B cell (primary cell): Measurements from ENCODE around the gene LAYN. TPM values are rescaled to one million over a fixed set of nuclear protein-coding genes. Genes with fewer than 3 reads are reported as not detected.

Experiments used
- ATAC-seq: fragments of 200-7000 bp; cut with Tn5 transposase; one replicate; pipeline ENCODE4 v1.10.0; 2021; ENCODE audit warnings: low read depth, mild to moderate bottlenecking, moderate number of reproducible peaks, moderate library complexity
- CTCF ChIA-PET: fragments of 350-600 bp; sonication (Branson Sonifier 250); formaldehyde crosslinking; loops from one replicate; lab custom pipeline; 2021; ENCODE audit warnings: antibody characterized with exemption, inconsistent platforms; lab: Charles Lee
- POLR2A ChIA-PET: fragments of 350-600 bp; sonication (Branson Sonifier 250); formaldehyde crosslinking; loops from one replicate; lab custom pipeline; 2021; ENCODE audit warnings: antibody characterized with exemption; lab: Charles Lee
- DNase-seq: peaks from one replicate; pipeline ENCODE4 v3.0.0; 2013
- H2AFZ ChIP-seq: 2 replicates; pipeline ENCODE4 v1.6.1; 2012; ENCODE audit warnings: mild to moderate bottlenecking, low read depth, low read length; ENCODE audit not compliant: insufficient read depth, poor library complexity, severe bottlenecking
- H3K27ac ChIP-seq, 2 donors: 1 replicate in 1 of 2; 2 replicates in 1 of 2; pipeline ENCODE4 v1.5.1; 2012 to 2013; ENCODE audit warnings: low read length in 2 of 2, mild to moderate bottlenecking in 2 of 2, moderate library complexity in 1 of 2
- H3K27me3 ChIP-seq, 4 experiments: fragments of 200-600 bp in 1 of 4; sonication (generic) in 1 of 4; replicated peaks in 1 of 4; 1 replicate in 2 of 4; 2 replicates in 2 of 4; pipeline versions ENCODE4 v1.6.1 to v1.7.0; 2013 to 2016; ENCODE audit warnings: low read length in 3 of 4, mild to moderate bottlenecking in 2 of 4, mixed read lengths in 1 of 4, moderate library complexity in 1 of 4; ENCODE audit not compliant: insufficient read depth in 4 of 4, control insufficient read depth in 3 of 4; ENCODE audit errors: control extremely low read depth in 1 of 4
- H3K36me3 ChIP-seq, 2 experiments: replicated peaks in 1 of 2; 1 replicate in 1 of 2; 2 replicates in 1 of 2; pipeline versions ENCODE4 v1.6.1 to v1.7.1; 2013; ENCODE audit warnings: low read length in 1 of 2; ENCODE audit not compliant: insufficient read depth in 2 of 2, control insufficient read depth in 1 of 2; ENCODE audit errors: control extremely low read depth in 1 of 2, extremely low read depth in 1 of 2
- H3K4me1 ChIP-seq, 2 donors: fragments of 200-600 bp in 1 of 2; sonication (generic) in 1 of 2; 1 replicate in 1 of 2; 2 replicates in 1 of 2; pipeline versions ENCODE4 v1.5.1 to v1.6.1; 2013 to 2017; ENCODE audit warnings: low read length in 2 of 2; ENCODE audit not compliant: control insufficient read depth in 2 of 2, insufficient read depth in 2 of 2
- H3K4me2 ChIP-seq: replicated peaks from 2 replicates; pipeline ENCODE3; 2012; ENCODE audit warnings: mild to moderate bottlenecking, low read depth, low read length; ENCODE audit not compliant: poor library complexity, severe bottlenecking
- H3K4me3 ChIP-seq, 5 experiments: fragments of 200-600 bp in 1 of 5; sonication (generic) in 1 of 5; 1 replicate in 3 of 5; 2 replicates in 2 of 5; pipeline versions ENCODE4 v1.5.1 to v1.7.0; 2011 to 2016; ENCODE audit warnings: low read length in 4 of 5, mild to moderate bottlenecking in 4 of 5, low read depth in 2 of 5, control low read depth in 1 of 5, moderate library complexity in 1 of 5; ENCODE audit not compliant: insufficient read depth in 1 of 5; ENCODE audit errors: control extremely low read depth in 1 of 5, extremely low read depth in 1 of 5
- H3K79me2 ChIP-seq: fragments of 200-600 bp; sonication (generic); one replicate; pipeline ENCODE4 v1.6.0; 2016; ENCODE audit warnings: low read length; ENCODE audit not compliant: control insufficient read depth, insufficient read depth
- H3K9ac ChIP-seq: fragments of 200-600 bp; sonication (generic); 2 replicates; pipeline ENCODE4 v1.6.1; 2017; ENCODE audit warnings: mild to moderate bottlenecking, low read length, moderate library complexity
- H3K9me3 ChIP-seq, 3 donors: one replicate each; pipeline versions ENCODE4 v1.6.1 to v1.7.1; 2013; ENCODE audit warnings: low read length in 2 of 3; ENCODE audit not compliant: control insufficient read depth in 2 of 3, insufficient read depth in 1 of 3; ENCODE audit errors: control extremely low read depth in 1 of 3
- H4K20me1 ChIP-seq: 2 replicates; pipeline ENCODE4 v1.6.0; 2012; ENCODE audit warnings: mild to moderate bottlenecking, low read length; ENCODE audit not compliant: insufficient read depth, control insufficient read depth, poor library complexity, severe bottlenecking
- H3K27ac Mint-ChIP-seq: one replicate; pipeline ENCODE4 v1.8.0; 2021; ENCODE audit warnings: mixed read lengths
- H3K27me3 Mint-ChIP-seq: one replicate; pipeline ENCODE4 v1.8.0; 2021; ENCODE audit warnings: mixed read lengths
- H3K4me1 Mint-ChIP-seq: one replicate; pipeline ENCODE4 v1.8.0; 2021; ENCODE audit warnings: mixed read lengths
- H3K4me3 Mint-ChIP-seq: one replicate; pipeline ENCODE4 v1.8.0; 2021; ENCODE audit warnings: mixed read lengths
- H3K9me3 Mint-ChIP-seq: one replicate; pipeline ENCODE4 v1.8.0; 2022; ENCODE audit warnings: mixed read lengths; ENCODE audit not compliant: insufficient read depth
- CTCF ChIP-seq: fragments of 200-600 bp; IDR thresholded peaks from one replicate; pipeline ENCODE4 v1.8.0; 2022; ENCODE audit warnings: antibody characterized with exemption, mild to moderate bottlenecking
- EZH2 ChIP-seq: IDR thresholded peaks from 2 replicates; pipeline ENCODE4 v1.6.1; 2012; ENCODE audit warnings: borderline replicate concordance, low read depth, mild to moderate bottlenecking, moderate library complexity, low read length; ENCODE audit not compliant: insufficient read depth, poor library complexity, severe bottlenecking
- WGBS: methylation state at CpG from one replicate; pipeline ENCODE4 v1.1.5; 2013; ENCODE audit warnings: missing lambda C conversion rate; ENCODE audit not compliant: insufficient coverage; 5-methylcytosine and 5-hydroxymethylcytosine counted together
- intact Hi-C: fragments of 100-400 bp; cut with micrococcal nuclease; formaldehyde crosslinking; loops from one replicate; pipeline ENCODE4 v1.10.0; 2022
- polyA plus RNA-seq: library from polyadenylated mRNA; depleted of rRNA; stranded (reverse); fragments of >200 nt; gene quantifications from 2 replicates; pipeline ENCODE4 v1.2.3, GENCODE V29; 2012
- total RNA-seq, 2 donors: library from RNA; stranded (reverse); fragments of 120-200 nt in 1 of 2; gene quantifications; 1 replicate in 1 of 2; 2 replicates in 1 of 2; pipeline versions ENCODE4 v1.2.3 to v1.2.4, GENCODE V29; 2013 to 2022

LAYN gene
- total and polyA plus RNA-seq, 2 donors (not counting 1 experiment from before 2014, with no cell fraction given): not detected

- no peaks in the 10 kb centered on the region for H3K9me3 Mint-ChIP-seq
Observed at GRCh38 chr11:111601979-111602864, 61.7 kb downstream of the LAYN start, which contains the start of gene SIK2. Gene SIK2 (plus strand): TSS chr11:111602449. CDS start chr11:111602564, 115 bp downstream.

More at GRCh38 chr11:111601979-111602864, 61.7 kb downstream of the LAYN start, which contains the start of gene SIK2:
- intact Hi-C loops: loop anchor here (1.0 to 5.0 kb wide), 11 partner anchors 15 to 1305 kb away; partner anchors contain the start of genes ALG9, CFAP68, DLAT and FDXACB1
- peak; percentile 93 for ATAC-seq
- peak; percentile 77 for TF ChIP-seq CTCF
- TF ChIP-seq EZH2: no peak
- no peaks in the 10 kb centered on the region for H3K27me3 Mint-ChIP-seq
- peak within 1 kb of the TSS; percentile 98 for H3K4me3 Mint-ChIP-seq
- peak within 1 kb of the TSS; percentile 94 for H3K27ac Mint-ChIP-seq
- Histone ChIP-seq H3K4me3 (peak within 1 kb of the TSS; percentile 75 to 96 (median 88)), H3K27ac (peak within 1 kb of the TSS; percentile 84 to 92), H3K4me1 (peaks cover 14 to 21% of the 10 kb centered on the region in 2 donors), H3K9ac (peak within 1 kb of the TSS; percentile 98), H3K27me3 (no peaks in the 10 kb centered on the region), H3K79me2 (peaks cover 31% of the 10 kb centered on the region), H4K20me1 (peaks cover 10% of the 10 kb centered on the region), H3K4me2 (peak within 1 kb of the TSS; percentile 93), H3K9me3 (no peaks in the 10 kb centered on the region), H3K36me3 (no peaks in the 10 kb centered on the region), H2AFZ (peak within 1 kb of the TSS; percentile 77)
- WGBS: under 1% methylated on average over 93 of the region's 100 CpGs
- H3K4me1 Mint-ChIP-seq: peaks cover 18% of the 10 kb centered on the region
- DNase-seq: peak; percentile 96
- ChIA-PET POLR2A (interaction anchor here (0.7 to 1.5 kb wide), 4 partner anchors 164 to 1139 kb away, joined by 3 to 5 read pairs (median 4); partner anchors contain the start of genes ALG9 and PPP2R1B), CTCF (interaction anchor here (0.6 to 2.7 kb wide), 9 partner anchors 161 to 240 kb away, joined by 3 to 21 read pairs (median 5); partner anchors contain the start of gene PPP2R1B)
